Measurements from ENCODE around the gene IFIT1B.
"Not testable (repeated sequence)": the region's sequence is repeated elsewhere in the genome, so short reads cannot be mapped to it uniquely, and the experiment has no call there.

IFIT1B gene

GRCh38 chr10:89384474-89385340 is 6.9 kb downstream of the IFIT1B start:
- no peak for DNase-seq
- no peaks in the 10 kb centered on the region for H3K36me3 ChIP-seq
- no peak overlapping the region for H3K27ac ChIP-seq
- H3K9me3 ChIP-seq (ENCODE audit: severe bottlenecking): no peaks in the 10 kb centered on the region
- no peak overlapping the region for H3K4me3 ChIP-seq (ENCODE audit: low read depth, low read length)
- TF ChIP-seq CTCF (IDR thresholded peaks at IDR 0.05; ENCODE audit: low read depth, low read length): no peak
- H3K27me3 ChIP-seq (ENCODE audit: insufficient read depth, low read depth, severe bottlenecking): no peaks in the 10 kb centered on the region

GRCh38 chr10:89388806-89389205 is 10.9 kb downstream of the IFIT1B start:
- no peaks in the 10 kb centered on the region for H3K9me3 ChIP-seq (ENCODE audit: severe bottlenecking)
- TF ChIP-seq CTCF (IDR thresholded peaks at IDR 0.05; ENCODE audit: low read depth, low read length): no peak
- no peak for DNase-seq
- no peaks in the 10 kb centered on the region for H3K36me3 ChIP-seq
- no peaks in the 10 kb centered on the region for H3K27me3 ChIP-seq (ENCODE audit: insufficient read depth, low read depth, severe bottlenecking)
- no peak overlapping the region for H3K27ac ChIP-seq
- no peak overlapping the region for H3K4me3 ChIP-seq (ENCODE audit: low read depth, low read length)

GRCh38 chr10:89389254-89389653 is 11.4 kb downstream of the IFIT1B start:
- Histone ChIP-seq H3K27ac (no peak overlapping the region), H3K4me3 (ENCODE audit: low read depth, low read length) (no peak overlapping the region), H3K36me3 (no peaks in the 10 kb centered on the region), H3K9me3 (ENCODE audit: severe bottlenecking) (no peaks in the 10 kb centered on the region), H3K27me3 (ENCODE audit: insufficient read depth, low read depth, severe bottlenecking) (no peaks in the 10 kb centered on the region)
- DNase-seq: no peak
- peak; percentile 37; the same call in 1 of the 2 replicates for TF ChIP-seq CTCF (IDR thresholded peaks at IDR 0.05; ENCODE audit: low read depth, low read length)

GRCh38 chr10:89390476-89391225 is 12.8 kb downstream of the IFIT1B start:
- no peak for TF ChIP-seq CTCF (IDR thresholded peaks at IDR 0.05; ENCODE audit: low read depth, low read length)
- no peak overlapping the region for H3K4me3 ChIP-seq (ENCODE audit: low read depth, low read length)
- H3K27ac ChIP-seq: no peak overlapping the region
- no peaks in the 10 kb centered on the region for H3K27me3 ChIP-seq (ENCODE audit: insufficient read depth, low read depth, severe bottlenecking)
- H3K36me3 ChIP-seq: no peaks in the 10 kb centered on the region
- DNase-seq: no peak
- no peaks in the 10 kb centered on the region for H3K9me3 ChIP-seq (ENCODE audit: severe bottlenecking)

GRCh38 chr10:89391226-89391576 is 13.3 kb downstream of the IFIT1B start:
- H3K9me3 ChIP-seq (ENCODE audit: severe bottlenecking); H3K36me3 ChIP-seq; DNase-seq; H3K27me3 ChIP-seq (ENCODE audit: insufficient read depth, low read depth, severe bottlenecking); H3K4me3 ChIP-seq (ENCODE audit: low read depth, low read length); H3K27ac ChIP-seq: not testable (repeated sequence)

- no peak for TF ChIP-seq CTCF (IDR thresholded peaks at IDR 0.05; ENCODE audit: low read depth, low read length)
- no peak for DNase-seq
- no peaks in the 10 kb centered on the region for H3K9me3 ChIP-seq (ENCODE audit: severe bottlenecking)
- H3K27me3 ChIP-seq (ENCODE audit: insufficient read depth, low read depth, severe bottlenecking): no peaks in the 10 kb centered on the region
- no peaks in the 10 kb centered on the region for H3K36me3 ChIP-seq
- H3K4me3 ChIP-seq (ENCODE audit: low read depth, low read length): peak within 1 kb of the TSS; percentile 35
- no peak within 1 kb of the TSS for H3K27ac ChIP-seq
These were observed 14.3 kb downstream of the IFIT1B start, which contains the start of gene IFIT1 for GRCh38 chr10:89391907-89392756. Gene IFIT1, plus strand, starts transcription at chr10:89392623. Its CDS starts 90 bp downstream, at chr10:89392713.

All from WERI-Rb-1 (cell line).